ENCODE results near the gene TRPM4. TPM values are rescaled to one million over a fixed set of nuclear protein-coding genes. Genes with fewer than 3 reads are reported as not detected.

Gene TRPM4
- total and polyA plus RNA-seq, 2 of the 13 experiments (the other 11 are each of a cell fraction or from before 2014, with no cell fraction given): 1.9 to 4.3 TPM

DNA sequence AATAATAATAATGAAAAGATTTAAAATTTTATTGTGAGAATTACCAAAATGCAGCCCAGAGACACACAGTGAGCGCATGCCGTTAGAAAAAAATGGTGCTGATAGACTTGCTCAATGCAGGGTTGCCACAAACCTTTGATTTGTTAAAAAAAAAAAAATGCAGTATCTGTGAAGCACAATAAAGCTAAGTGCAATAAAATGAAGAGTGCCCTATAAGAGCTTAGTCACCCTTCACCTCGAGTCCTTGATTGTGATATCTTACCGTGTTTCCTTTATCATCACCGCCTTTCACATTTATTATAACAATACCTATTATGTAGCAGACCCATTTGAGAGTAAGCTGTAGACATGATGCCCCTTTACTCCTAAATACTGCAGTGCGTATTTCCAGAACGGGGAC, 84.2 kb downstream of the TRPM4 start:
- H4K20me1 ChIP-seq (ENCODE audit: insufficient read depth, low read length): no peaks in the 10 kb centered on the region
- WGBS (ENCODE audit: low lambda C conversion rate): 66% methylated on average over 7 of the region's 7 CpGs
- H3K9ac ChIP-seq (ENCODE audit: insufficient read depth, low read depth, low read length): no peak overlapping the region
- H3K79me2 ChIP-seq (ENCODE audit: insufficient read depth, low read length): no peaks in the 10 kb centered on the region
- TF ChIP-seq ZMYM4 (CRISPR knock-in tag; IDR thresholded peaks at IDR 0.05) (no peak), ZNF562 (CRISPR knock-in tag; IDR thresholded peaks at IDR 0.05; ENCODE audit: borderline replicate concordance) (no peak), MED8 (CRISPR knock-in tag; IDR thresholded peaks at IDR 0.05; ENCODE audit: insufficient replicate concordance) (no peak), ZNF792 (CRISPR knock-in tag; IDR thresholded peaks at IDR 0.05) (no peak), CBX5 (CRISPR knock-in tag; IDR thresholded peaks at IDR 0.05; ENCODE audit: borderline replicate concordance) (no peak), MEIS2 (CRISPR knock-in tag; IDR thresholded peaks at IDR 0.05) (no peak), FOXA3 (CRISPR knock-in tag; IDR thresholded peaks at IDR 0.05) (no peak)
- TF ChIP-seq, protein P1, sequence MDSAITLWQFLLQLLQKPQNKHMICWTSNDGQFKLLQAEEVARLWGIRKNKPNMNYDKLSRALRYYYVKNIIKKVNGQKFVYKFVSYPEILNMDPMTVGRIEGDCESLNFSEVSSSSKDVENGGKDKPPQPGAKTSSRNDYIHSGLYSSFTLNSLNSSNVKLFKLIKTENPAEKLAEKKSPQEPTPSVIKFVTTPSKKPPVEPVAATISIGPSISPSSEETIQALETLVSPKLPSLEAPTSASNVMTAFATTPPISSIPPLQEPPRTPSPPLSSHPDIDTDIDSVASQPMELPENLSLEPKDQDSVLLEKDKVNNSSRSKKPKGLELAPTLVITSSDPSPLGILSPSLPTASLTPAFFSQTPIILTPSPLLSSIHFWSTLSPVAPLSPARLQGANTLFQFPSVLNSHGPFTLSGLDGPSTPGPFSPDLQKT (CRISPR knock-in tag; IDR thresholded peaks at IDR 0.05; ENCODE audit: borderline replicate concordance): no peak
- no peaks in the 10 kb centered on the region for H3K9me3 ChIP-seq (ENCODE audit: low read length)
- no peak overlapping the region for H3K4me3 ChIP-seq (replicated peaks in 1 of 3; ENCODE audit: insufficient read depth in 1 of 3, low read depth in 2 of 3, low read length in 3 of 3)
- ATAC-seq: no peak
- in situ Hi-C loops (cut with HindIII; ENCODE audit: extremely low pct_ligation_motif_present, low pct_unique_long_range_greater_than_20kb) (no loop called here), intact Hi-C loops (cut with micrococcal nuclease; ENCODE audit: unreplicated experiment) (no loop called here)
- no TSS peak for BruUV-seq (replicated peaks)
- H3K4me1 ChIP-seq (ENCODE audit: insufficient read depth, low read length): no peaks in the 10 kb centered on the region
- H3K27me3 ChIP-seq (ENCODE audit: control insufficient read depth in 1 of 2, insufficient read depth in 2 of 2, low read length in 2 of 2): peaks cover 0 to 3% of the 10 kb centered on the region in 2 experiments; a peak in 2 of 5 replicates
- no peak for DNase-seq (ENCODE audit: low spot score)
- ChIA-PET POLR2A (no interaction called here), CTCF (ENCODE audit: low intra/inter-chr PET ratio, low total read pairs) (no interaction called here)
- no peak overlapping the region for H3K4me2 ChIP-seq (ENCODE audit: low read depth, low read length)
- H2AFZ ChIP-seq (ENCODE audit: low read length): no peak overlapping the region
- H3K36me3 ChIP-seq (replicated peaks in 1 of 2; ENCODE audit: control insufficient read depth in 1 of 2, insufficient read depth in 2 of 2, low read length in 2 of 2): no peaks in the 10 kb centered on the region
- no peak overlapping the region for H3K27ac ChIP-seq (ENCODE audit: extremely low read length, insufficient read depth, low read length)
- FAIRE-seq: no peak

DNA sequence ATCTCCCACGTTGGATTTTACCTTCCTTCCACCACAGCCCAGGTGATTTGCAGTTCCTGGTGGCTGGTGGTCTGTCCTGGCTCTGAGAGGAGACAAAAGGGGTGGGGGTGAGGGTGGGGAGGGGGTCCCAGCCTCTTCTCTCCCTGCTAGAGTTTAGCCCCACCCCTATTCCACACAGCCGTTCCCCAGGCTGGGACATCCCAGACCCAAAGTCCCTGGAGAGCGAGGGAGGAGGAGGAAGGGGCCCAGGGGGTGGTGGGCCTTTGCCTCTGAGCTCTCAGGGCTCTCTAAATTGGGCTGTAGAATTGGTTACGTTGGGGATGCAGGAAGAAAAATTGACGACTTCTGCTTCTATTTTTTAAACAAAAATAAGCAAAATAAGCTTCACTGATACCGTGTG, 85.5 kb downstream of the TRPM4 start:
- Histone ChIP-seq H2AFZ (ENCODE audit: low read length) (no peak overlapping the region), H3K9me3 (ENCODE audit: low read length) (no peaks in the 10 kb centered on the region), H3K4me2 (ENCODE audit: low read depth, low read length) (no peak overlapping the region), H4K20me1 (ENCODE audit: insufficient read depth, low read length) (no peaks in the 10 kb centered on the region), H3K4me3 (replicated peaks in 1 of 3; ENCODE audit: insufficient read depth in 1 of 3, low read depth in 2 of 3, low read length in 3 of 3) (no peak overlapping the region), H3K4me1 (ENCODE audit: insufficient read depth, low read length) (no peaks in the 10 kb centered on the region), H3K27me3 (ENCODE audit: control insufficient read depth in 1 of 2, insufficient read depth in 2 of 2, low read length in 2 of 2) (peaks cover 0 to 3% of the 10 kb centered on the region in 2 experiments; a peak in 2 of 5 replicates), H3K9ac (ENCODE audit: insufficient read depth, low read depth, low read length) (no peak overlapping the region), H3K27ac (ENCODE audit: extremely low read length, insufficient read depth, low read length) (no peak overlapping the region), H3K36me3 (replicated peaks in 1 of 2; ENCODE audit: control insufficient read depth in 1 of 2, insufficient read depth in 2 of 2, low read length in 2 of 2) (no peaks in the 10 kb centered on the region), H3K79me2 (ENCODE audit: insufficient read depth, low read length) (no peaks in the 10 kb centered on the region)
- 4% methylated on average over 6 of the region's 6 CpGs for WGBS (ENCODE audit: low lambda C conversion rate)
- ATAC-seq (no peak), FAIRE-seq (no peak), DNase-seq (ENCODE audit: low spot score) (no peak)
- no TSS peak for BruUV-seq (replicated peaks)
- TF ChIP-seq PHF21A (CRISPR knock-in tag; IDR thresholded peaks at IDR 0.05): no peak
- TF ChIP-seq ZNF382 (CRISPR knock-in tag; IDR thresholded peaks at IDR 0.05; ENCODE audit: borderline replicate concordance): no peak
- no peak for TF ChIP-seq GATAD2A (CRISPR knock-in tag; IDR thresholded peaks at IDR 0.05)
- intact Hi-C loops (cut with micrococcal nuclease; ENCODE audit: unreplicated experiment): no loop called here
- ChIA-PET CTCF (ENCODE audit: low intra/inter-chr PET ratio, low total read pairs) (no interaction called here), POLR2A (no interaction called here)
- in situ Hi-C loops (cut with HindIII; ENCODE audit: extremely low pct_ligation_motif_present, low pct_unique_long_range_greater_than_20kb): no loop called here

Data from HepG2 (cell line).